Mesenteric fat pad (tissue), 1 donor: ENCODE data around the gene CPNE2. TPM values are rescaled to one million over a fixed set of nuclear protein-coding genes. Genes with fewer than 3 reads are reported as not detected.
"Not testable (repeated sequence)": the region's sequence is repeated elsewhere in the genome, so short reads cannot be mapped to it uniquely, and the experiment has no call there.

ENCODE experiments used
- DNase-seq: peaks from one replicate; pipeline ENCODE4 v3.0.0-alpha.2; 2020; ENCODE audit warnings: low spot score
- total RNA-seq: library from RNA; stranded (reverse); fragmentation: NEBNext Ultra II Directional; extraction: Animal tissue kit (Norgen Biotek cat#: 25700); gene quantifications from one replicate; pipeline ENCODE4 v1.2.1, GENCODE V29; 2021
- donor health status: DM: yes; HTN: yes; CAD: no.

CPNE2 gene
- total RNA-seq, 1 donor from 2014 or later = 60.1 TPM

DNA sequence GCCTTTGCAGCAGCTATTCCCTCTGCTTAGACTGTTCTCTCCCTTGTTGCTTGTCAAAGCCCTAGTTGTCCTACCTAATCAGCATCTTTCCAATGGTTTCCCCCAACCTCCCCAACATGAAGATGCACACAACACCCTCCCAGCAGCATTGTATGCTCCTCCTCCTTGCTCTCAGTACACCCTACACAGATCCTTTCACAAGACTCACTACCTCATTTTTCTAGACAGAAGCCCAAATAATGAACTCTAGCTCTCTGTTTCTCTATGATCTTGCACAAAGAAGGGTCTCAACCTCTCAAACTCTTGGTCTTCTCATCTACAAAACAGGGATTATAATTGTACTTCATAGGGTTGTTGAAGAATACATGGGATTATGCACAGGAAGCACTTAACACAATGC is 74.1 kb downstream of the CPNE2 start:
- DNase-seq = no peak

DNA sequence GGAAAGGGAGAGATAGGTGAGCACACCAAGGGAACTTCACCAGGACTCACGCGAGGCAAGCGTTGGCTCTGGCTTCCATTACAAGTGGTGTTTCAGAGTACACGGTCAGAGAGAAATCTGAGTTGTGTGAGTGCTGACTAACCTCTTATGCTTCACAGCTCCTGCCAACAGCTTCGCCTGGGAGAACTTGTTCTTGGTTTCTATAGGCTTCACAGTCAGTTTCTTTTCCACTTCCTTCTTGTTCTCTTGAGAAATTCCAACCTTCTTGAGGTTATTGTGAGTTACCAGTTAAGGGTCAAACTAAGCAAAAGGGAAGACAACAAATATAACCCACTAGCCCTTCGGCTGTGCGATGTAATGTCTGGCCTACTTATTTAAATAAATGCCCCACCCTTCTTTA is 74.6 kb downstream of the CPNE2 start:
- DNase-seq = no peak

DNA sequence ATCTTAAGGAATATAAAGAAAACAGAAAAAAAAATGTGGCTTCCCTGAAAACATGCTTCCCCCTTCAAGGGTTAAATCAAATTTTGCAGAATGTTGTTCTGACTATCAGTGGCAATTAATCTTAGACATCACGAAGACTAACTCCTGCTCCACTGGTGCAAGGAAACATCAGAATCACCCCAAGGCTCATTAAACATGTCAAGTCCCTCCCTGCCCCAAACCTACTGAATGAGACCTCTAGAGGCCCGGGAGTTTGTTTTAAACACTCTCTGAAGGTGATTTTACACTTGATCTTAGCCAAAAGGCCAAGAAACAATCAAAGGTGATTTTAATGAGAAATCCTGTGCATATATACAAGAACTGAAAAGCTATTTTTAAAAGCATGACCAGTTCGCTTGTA is 75.2 kb downstream of the CPNE2 start:
- DNase-seq = no peak

DNA sequence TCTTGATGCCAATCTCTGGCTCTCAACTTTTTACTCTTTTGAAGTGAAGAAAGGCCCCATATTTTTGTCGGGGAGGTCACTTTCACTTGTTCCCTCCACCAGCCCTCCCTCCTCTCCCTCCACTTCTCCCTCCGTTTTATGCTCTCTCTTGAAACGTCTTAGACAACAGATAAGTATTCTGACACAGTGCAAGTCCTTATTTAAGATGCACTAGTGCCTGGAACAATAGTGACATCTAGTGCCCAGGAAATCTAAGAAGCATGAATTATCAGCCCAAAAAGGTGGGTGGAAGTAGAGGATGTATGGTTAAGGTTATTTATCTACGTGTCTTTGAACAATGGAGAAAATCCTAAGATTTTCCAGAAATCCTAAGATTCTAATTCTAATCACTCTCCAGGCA is 75.6 kb downstream of the CPNE2 start:
- DNase-seq = no peak

DNA sequence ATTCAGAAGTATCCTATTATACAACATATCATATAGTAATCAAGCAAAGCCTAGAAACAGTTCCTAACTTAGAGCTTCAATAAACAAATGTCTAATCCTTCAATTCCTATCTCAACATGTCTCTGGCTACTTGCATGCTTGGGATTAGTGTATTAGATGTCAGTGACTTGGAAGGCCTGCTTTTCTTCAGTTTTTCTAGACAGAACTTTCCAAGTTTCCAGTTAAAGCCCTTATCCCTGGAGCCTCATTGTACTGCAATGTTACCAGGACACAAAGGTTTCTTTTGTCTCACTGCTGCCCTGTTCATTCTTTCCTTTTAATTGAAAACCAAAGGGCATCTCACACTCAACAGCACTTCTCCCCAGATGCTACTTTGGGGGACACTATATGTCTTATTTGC is 76.9 kb downstream of the CPNE2 start:
- DNase-seq = no peak

DNA sequence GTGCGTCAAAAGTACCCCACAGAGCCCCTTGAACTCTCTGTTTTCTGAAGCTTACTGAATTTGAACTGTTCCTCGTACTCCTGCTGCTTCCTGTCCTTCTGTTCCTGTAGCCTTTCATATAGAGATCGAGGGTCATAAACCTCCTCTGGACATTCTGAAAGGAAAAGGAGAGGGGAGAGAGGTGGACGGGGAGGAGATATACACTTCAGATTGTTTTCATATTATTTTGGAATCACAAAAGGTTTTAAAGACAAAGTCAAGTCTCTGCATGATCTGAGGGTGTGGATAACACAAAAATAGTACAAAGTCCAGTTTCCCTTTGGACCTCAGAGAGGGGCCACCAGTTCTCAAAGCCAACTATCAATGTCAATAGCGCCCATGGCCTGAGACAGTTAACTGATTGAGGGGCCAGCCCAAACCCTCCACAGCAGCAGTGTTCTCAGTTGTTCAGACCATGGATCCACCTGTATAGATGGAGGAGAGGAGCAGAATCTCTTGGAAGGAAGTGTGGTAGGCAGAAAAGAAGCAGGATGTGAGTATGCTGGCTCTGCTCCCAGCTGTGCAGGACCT is 80.4 kb downstream of the CPNE2 start:
- DNase-seq = no peak

DNA sequence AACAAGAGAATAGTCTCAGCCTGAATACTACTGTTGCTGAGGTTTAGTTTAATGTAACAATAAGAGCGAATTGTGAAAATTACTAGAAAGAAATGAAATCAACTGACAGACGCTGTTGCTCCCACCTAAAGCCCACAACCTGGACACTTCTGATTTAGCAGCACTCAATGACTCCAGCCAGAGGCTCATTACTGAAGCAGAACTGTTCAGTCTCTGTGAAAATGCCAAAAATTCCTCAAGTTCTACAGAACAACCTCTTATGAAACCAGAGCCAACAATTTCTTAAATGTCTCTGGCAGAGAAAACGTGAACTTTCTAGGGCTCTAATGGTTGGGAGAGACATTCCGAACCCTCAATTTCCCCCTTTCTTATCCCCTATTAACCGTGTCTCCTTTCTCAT is 83.5 kb downstream of the CPNE2 start:
- no peak for DNase-seq

DNA sequence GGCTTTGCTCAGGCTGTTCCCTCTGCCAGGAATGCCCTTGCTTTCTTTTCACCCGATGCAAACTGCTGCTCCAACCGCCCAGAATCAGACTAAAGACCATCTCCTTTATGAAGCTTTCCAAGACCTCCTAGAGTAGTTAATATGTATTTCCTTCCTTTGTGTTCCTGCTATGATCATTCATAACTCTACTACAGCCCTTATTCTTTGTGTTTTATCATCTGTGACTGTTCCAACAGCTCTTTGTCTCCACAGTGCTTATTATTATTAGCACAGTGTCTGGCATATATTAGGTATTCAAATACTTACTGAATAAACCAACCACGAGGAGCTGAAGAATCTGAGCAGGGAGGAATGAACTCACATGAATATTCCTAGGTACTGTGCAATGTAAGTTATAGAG is 85.8 kb downstream of the CPNE2 start:
- DNase-seq = no peak

DNA sequence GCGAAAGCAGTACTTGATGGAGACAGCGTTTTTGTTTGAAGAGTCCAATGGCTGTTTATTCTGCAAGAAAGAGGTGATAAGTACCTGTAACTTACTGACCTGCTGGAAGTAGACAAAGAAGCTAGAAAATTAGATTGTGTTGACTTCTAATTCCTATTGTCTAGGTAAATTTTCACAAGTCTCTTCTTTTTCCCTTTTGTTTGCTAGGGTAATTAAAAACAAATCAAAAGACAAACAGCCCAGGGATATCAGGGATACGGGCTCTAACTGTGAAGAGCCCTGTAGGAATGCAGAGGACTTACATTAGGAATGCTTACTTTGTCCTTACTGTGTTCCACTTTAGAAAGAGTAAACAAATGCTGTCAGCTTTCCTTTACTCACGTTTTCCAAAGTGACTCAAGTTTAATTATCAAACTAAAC is 86.4 kb downstream of the CPNE2 start:
- no peak for DNase-seq

DNA sequence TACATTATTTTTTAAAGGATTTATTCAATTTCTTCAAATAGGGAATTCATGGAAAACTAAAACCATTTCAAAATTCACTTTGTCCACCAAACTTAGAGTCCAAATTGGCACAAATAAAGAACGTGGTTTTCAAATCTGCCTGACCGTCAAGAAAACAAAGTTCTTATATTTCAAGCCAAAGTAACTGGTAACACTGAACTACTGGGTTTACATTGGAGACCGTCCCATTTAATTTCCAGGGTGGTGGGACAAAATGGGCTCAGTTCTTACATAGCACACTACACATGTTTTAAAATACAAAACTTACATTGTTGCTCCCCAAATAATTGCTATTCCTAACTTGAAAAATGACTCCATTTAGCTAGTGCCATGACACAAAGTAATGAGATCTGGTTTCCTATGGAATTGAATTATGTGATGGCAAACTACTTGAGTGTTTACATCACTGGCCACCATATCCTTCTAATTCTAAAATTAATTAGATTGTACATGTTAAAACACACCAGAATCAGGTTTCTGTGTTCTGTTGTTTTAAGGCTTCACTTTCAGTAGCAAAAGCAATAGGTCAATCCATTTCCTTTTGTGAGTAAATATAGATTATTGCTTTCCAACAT is 86.9 kb downstream of the CPNE2 start:
- no peak for DNase-seq

DNA sequence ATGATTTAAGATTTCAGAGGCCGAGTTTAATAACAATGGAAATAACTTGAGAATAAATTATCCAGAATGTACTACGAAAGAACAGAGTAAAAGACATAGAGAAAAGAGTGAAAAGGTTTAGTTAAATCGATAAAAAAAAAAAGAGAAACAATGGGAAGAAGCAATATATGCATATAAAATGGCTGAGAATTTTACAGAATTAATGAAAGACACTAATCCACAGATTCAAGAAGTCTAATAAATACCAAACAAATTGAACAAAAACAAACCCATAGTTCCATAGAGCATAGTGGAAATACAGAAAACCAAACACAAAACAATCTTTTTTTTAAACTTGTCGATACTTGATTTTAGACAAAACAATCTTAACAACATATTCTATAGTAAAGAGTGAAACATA is 91.7 kb downstream of the CPNE2 start:
- no peak for DNase-seq

DNA sequence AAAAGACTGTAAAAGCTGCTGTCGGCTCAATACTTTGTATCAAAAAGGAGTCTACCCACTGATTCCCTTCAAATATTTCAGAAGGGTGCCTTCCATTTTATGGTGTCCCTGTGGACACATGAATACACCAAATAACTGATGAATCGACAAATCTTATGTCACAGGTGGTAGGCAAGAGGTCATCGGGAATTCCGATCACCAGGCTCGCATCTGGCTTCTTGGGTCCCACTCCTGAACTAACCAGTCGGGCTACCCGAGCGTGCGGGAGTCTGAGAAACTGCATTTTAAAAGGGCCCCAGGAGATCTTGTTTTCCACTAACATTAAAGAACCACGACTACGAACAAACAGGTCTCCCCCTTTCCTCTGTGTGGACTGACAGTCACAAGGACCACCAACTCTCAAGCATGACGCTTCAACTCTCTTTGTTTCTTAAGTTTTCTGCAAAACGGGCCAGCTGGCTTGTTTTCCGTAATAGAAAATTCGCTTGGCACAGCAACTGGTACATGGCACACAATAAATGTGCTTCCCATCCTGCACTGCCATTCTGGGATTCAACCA is 92.6 kb downstream of the CPNE2 start:
- DNase-seq = no peak

DNA sequence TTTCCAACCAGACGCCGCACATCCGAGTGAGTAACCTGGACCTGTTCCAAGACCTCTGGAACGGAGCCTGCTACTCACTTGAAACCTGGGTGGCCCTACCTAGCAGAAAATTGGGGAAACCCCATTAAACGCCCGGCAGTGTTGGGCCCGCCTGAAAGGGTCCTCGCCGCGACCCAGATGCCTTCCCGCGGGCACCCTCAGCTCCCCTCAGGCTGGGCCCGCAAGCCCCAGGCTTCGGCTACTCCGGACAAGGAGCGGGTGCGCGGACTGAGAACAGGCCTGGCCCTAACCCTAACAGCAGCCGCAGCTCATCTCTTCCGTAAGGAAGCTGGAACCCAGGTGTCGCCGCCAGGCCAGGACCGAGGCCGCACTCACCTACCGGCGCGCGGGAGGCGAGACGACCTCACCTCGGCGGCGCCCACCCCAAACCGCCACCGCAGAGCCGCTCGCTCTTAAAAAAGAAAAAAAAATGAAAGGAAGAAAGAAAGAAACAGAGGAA is 93.1 kb downstream of the CPNE2 start:
- DNase-seq = no peak

DNA sequence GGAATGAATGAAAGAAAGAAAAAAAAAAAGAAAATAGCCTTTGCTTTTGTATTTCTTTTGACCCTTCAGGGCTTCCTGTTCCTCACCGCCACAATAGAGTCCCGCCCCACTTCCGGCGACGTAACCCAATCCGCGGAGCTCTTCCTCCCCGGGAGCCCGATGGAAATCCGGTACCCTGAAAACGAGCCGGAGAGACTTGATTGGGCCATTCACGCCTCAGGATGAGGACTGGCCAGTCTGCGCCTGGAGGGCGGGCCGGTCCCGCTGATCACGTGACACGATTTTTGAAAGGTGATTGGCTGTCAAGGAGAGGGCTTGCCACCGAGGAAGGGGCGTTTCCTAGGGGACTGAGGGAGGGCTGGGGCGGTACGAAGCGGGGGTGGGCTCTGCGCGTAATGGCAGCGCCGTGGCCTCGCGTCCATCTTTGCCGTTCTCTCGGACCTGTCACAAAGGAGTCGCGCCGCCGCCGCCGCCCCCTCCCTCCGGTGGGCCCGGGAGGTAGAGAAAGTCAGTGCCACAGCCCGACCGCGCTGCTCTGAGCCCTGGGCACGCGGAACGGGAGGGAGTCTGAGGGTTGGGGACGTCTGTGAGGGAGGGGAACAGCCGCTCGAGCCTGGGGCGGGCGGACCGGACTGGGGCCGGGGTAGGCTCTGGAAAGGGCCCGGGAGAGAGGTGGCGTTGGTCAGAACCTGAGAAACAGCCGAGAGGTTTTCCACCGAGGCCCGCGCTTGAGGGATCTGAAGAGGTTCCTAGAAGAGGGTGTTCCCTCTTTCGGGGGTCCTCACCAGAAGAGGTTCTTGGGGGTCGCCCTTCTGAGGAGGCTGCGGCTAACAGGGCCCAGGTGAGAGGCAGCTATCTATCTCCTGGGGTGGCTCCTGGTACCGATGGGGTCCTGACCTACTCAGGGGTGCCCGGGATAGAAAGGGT is 93.8 kb downstream of the CPNE2 start, which contains the start of the genes PSME3IP1 and RSPRY1:
Gene PSME3IP1, minus strand, starts transcription at position 95 of the 927 bp plus-strand sequence. CDS start 12,185 bp downstream, outside the sequence.
Gene RSPRY1, plus strand, starts transcription at position 385 of the 927 bp plus-strand sequence. CDS start 18,330 bp downstream, outside the sequence.
- DNase-seq = peak; percentile 98

DNA sequence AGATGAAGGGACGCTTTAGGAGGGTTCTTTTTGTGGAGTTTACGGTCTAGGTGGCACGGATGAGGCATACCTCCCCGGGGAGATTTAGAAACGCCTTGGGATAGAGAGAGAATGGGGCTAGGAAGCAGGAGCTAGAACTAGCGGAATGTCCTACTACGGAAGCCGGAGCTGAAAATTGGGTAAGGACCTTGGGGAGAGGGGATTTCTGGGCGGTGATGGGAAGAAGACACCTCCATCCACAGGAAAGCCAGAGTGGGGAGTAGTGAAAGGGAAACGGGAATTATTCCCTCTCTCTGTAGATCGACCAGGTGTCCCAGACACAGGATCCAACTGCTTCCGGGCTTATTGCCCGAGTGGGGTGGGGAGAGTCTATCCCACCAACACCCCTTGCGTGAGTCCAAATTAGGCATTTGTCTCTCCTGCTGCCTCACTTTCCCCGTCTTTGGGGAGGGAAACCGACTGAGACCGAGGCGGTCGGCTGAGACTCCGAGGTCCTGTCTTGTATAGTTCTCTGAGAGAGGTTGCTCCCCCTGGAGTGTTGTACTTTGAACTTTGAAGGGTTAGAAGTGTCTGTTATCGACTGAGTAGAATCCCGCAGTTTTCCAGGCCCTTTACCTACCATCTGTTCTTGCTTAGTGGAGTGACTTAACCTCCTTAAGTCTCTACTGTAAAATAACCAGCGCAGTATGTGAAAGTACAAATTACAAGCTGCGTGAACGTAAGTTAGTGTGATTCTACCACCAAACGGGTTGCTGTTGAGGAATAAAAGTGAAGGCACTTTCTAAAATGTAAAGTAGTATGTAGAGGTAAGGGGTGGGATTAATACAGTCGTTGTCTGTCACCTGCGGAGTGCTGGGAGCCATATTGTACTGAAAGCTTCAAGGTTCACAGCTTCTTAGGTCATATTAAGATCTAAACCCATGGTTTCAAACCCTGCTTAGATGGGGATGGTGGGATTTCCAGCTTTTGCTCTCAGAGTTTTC is 94.8 kb downstream of the CPNE2 start:
- no peak for DNase-seq

DNA sequence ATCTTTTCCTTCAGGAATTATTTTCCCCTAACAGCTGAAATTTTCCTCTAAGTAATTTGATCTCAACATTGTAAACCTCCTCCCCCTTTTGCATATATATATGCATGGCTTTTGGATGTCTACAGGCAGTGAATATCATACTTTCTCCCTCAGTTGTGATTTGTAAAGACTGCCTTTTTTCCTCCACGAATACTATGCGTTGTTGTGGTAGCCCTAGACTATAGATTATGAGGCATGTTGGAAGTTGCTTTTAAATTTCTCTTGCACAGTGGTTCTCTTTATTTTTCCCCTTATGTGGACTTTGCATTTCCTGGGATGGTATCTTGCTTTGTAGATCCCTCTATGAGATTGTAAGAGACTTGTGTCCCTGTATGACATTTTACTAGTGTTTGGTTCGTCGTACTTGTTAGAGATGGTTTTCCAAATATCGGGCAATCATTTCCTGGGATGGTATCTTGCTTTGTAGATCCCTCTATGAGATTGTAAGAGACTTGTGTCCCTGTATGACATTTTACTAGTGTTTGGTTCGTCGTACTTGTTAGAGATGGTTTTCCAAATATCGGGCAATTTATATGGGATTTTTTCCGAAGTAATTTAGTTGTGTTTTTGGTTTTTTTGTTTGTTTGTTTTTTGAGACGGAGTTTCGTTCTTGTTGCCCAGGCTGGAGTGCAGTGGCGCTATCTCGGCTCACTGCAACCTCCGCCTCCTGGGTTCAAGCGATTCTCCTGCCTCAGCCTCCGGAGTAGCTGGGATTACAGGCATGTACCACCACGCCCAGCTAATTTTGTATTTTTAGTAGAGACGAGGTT is 95.7 kb downstream of the CPNE2 start:
- DNase-seq = not testable (repeated sequence)

DNA sequence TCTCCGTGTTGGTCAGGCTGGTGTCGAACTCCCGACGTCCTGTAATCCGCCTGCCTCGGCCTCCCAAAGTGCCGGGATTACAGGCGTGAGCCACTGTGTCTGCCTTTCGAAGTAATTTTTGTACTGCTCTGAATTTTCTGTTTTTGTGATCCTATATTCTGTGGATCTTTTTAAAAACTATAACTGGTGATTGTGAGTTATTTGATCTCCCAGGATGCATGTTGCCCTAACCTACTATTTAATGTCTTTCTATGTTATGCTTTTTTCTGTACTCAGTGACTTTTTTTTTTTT is 96.3 kb downstream of the CPNE2 start:
- no peak for DNase-seq

DNA sequence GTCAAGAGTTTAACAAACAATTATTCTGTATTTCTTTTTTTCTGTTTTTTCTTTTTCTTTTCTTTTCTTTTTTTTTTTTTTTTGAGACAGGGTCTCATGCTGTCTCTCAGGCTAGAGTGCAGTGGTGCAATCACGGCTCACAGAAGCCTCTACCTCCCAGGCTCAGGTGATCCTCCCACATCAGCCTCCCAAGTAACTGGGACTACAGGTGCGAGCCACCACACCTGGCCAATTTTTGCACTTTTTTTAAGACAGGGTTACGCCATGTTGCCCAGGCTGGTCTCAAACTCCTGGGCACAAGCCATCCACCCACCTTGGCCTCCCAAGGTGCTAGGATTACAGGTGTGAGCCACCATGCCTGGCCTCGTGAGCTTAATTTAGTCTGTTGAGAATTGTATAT is 97.1 kb downstream of the CPNE2 start:
- not testable (repeated sequence) for DNase-seq

DNA sequence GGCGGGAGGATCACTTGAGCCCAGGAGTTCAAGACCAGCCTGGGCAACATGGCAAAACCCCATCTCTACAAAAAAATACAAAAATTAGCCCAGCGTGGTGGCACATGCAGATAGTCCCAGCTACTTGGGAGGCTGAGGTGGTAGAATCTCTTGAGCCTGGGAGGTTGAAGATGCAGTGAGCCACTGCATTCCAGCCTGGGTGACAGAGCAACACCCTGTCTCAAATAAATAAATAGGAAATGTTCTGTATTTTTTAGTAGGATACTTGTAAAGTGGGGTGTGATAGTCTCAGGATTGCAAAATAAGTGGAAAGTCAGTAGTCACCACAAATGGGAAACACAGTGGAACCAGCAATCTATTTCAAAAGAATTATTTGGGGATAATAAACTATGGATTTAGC is 97.8 kb downstream of the CPNE2 start:
- no peak for DNase-seq
